GM18499 (cell line): ENCODE results near the gene SARDH.

ENCODE experiments used
- ATAC-seq: cut with Tn5 transposase; IDR thresholded peaks from one replicate; pipeline ENCODE4 v1.9.1; 2021; ENCODE audit warnings: moderate number of reproducible peaks; ENCODE audit not compliant: insufficient read depth, unreplicated experiment

The SARDH gene

GRCh38 chr9:133715866-133716563 is 22.1 kb downstream of the SARDH start:
- ATAC-seq = no peak

DNA sequence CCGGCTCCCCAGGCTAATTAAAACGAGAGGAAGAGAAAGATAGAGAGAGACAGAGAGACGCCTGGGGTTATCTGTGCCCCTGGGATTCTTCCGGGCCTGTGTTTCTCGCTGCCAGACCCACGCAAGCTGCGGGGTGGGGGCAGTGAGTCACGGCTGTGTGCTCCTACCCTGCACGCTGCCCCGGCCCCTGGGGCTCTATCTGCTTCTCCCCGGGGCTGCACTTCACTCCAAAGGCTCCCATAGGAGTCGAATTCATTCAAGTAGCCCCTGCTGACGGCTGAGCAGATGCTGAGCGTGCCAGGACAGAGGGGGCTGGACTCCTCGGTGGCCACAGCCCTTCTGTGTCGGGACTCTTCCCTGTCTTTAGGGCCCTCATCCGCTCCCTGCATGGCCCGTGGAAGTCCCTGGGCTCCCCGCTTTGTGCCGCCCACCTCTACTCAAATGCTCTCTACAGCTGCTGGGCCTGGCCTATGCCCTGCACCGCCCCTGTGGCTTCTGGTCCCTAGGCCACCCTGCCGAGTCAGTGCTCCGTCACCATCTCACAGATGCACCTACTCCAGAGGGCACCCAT is 22.8 kb downstream of the SARDH start:
- no peak for ATAC-seq

DNA sequence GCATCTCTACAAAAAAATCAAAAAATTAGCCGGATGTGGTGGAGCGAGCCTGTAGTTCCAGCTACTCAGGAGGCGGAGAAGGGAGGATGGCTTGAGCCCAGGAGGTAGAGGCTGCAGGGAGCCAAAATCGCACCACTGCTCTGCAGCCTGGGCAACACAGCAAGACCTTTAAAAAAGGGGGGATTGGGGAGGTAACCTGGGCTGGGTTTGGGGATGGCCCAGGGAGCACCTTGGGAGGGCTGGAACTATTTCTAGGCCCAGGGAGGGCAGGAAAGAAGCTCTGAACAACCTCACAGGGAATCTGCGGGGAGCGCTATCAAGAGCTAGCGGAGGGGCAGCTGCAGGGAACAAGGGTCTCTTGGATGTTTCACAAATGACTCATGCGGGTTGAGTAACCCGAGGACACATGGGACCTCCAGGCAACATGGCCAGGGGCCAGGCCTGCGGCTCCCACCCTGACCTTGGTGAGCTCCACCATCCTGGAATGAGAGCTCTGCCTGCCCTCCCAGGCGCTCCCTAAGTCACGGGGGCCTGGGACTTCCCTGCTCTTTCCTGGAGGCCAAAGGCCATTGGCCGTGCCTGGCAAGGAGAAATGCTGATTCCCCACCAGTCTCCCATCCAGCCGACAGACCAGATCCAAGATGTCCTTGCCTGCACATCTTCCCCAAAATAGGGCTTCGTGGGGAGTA is 23.4 kb downstream of the SARDH start:
- no peak for ATAC-seq

DNA sequence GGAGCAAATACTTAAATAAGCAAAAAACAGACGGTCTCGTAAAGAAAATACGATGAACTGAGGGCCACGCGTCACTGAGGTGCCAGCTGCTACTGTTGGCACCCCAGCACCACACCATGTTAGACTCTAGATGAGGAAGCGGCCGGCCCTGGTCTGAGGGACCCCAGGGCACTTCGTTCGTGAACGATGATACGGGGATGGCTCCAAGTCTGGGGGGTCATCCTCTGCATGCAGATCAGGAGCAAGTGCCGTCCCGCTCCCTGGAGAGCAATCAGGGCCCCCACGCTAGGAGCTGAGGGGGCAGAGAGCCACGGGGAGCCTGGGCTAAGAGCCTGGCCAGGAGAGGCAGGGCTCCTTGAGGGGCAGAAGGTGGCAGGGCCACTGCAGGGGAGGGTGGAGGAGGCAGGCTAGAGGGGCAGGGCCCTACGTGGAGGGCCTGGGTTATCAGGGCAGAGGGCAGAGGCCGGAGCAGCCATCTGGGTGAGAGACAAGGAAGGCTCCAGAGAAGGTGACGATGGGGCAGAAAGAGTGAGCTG is 24.1 kb downstream of the SARDH start:
- no peak for ATAC-seq

- ATAC-seq = no peak
These were observed 24.8 kb downstream of the SARDH start for GRCh38 chr9:133713150-133713959.

DNA sequence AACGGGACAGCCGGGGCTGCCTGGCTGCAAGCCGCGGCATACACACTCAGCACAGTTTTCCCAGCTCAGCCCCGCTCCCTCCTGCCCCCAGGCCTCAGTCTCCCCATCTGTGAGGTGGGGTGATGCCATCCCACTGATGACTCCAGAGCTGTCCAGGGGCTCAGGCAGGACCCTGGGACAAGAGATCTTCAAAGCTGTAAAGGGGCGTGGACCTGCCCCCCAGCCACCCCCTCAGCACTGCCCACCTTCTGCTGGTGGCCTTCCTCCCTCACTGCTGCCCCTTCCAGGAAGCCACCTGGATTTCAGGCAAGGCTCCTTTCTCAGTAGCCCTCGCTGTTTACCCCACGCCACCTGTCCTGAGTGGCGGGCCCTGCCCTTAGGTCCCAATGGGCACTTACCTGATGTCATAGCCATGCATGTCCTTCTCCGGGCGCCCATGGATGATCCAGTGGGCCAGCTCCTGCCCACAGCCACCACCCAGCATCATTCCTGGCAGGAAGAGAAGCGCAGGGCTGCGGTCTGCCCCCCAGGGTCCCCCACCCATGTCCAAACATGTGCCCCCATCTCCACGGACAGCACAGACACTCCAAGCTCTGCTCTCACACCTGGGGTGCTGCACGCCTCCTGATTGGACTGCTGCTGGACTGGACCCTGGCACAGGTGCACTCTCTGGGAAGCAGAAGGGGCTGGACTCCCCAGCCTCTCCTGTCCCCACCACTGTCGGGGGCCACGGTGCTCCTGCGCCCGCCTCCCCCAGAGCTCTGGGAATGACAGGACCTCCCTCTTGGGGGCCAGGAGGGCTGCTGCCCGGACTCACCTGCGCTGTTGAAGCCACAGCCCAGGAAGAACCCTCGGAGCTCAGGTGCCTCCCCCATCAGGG is 25.7 kb downstream of the SARDH start:
- ATAC-seq = no peak

GRCh38 chr9:133711428-133712220 is 26.5 kb downstream of the SARDH start:
- no peak for ATAC-seq

DNA sequence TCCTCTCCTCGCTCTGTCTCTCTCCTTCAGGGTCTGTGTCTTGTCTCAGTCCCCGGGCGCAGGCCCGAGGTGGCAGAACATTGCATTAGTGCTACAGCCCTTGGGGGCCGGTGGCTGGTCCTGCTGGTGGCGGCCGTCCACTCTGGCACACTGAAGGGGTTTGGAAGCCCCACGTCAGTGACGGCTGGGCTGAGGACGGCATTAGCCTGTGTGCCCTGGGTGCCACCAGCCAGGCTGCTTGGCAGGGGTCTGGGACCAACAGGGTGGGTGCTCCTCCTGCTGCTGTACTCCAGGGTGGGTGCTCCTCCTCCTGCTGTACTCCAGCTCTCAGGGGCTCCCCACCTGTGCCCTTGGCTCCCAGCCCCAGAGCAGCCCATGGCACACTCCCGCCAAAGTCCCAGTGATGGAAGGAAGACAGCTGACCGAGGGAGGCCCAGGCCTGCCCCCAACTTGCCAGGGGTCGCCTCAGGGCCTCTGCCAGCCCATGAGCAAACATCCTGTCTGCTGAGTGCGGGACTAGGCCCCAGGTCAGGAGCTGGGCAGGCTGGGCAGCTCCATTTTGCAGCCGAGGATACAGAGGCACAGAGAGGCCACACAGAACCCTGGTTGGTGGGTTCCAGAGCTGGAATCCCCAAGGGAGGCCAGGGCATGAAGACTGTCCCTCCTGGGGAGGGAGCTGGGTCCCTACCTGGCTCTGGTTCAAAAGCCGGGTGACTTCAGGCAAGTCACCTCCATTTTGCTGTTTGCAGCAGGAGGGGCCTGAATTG is 27.3 kb downstream of the SARDH start:
- no peak for ATAC-seq

DNA sequence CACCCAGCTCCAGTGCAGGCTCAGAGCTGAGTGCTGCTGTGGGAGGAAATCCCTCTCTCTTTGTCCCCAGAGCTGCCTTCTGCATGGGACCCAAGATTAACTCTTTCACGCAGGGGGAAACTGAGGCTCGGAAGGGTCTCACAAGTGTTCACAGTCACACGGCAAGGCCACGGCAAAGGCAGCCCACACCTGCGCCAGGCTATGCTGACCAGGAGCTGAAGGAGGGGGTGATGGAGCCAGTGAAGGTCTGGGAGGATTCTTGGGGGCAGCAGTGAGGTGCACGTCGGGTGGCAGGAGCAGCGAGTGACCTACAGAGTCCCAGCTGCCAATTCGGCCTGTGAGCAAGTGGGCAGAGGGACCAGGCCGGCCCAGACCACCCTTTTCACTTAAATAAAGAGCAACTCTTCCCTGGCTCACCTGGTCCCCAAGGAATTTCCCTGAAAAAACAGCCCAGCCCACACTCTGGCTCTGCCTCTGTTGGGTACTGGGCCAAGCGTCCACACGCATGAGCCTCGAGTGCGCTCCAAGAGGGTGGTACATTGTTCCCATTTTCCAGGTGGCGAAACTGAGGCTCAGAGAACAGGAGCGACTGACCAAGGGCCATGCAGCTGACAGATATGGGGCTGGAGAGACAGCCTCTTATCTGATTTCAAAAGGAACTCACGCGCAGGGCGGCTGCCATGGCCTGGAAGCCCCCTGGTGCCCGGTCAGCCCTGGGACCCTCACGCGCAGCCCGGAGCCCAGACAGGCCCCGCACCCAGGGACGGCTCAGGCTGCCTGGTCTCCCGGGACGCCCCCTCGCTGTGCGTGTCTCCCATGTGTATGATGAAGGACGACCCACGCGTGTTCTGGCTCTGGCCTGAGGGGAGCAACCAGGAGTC is 28.2 kb downstream of the SARDH start:
- no peak for ATAC-seq

DNA sequence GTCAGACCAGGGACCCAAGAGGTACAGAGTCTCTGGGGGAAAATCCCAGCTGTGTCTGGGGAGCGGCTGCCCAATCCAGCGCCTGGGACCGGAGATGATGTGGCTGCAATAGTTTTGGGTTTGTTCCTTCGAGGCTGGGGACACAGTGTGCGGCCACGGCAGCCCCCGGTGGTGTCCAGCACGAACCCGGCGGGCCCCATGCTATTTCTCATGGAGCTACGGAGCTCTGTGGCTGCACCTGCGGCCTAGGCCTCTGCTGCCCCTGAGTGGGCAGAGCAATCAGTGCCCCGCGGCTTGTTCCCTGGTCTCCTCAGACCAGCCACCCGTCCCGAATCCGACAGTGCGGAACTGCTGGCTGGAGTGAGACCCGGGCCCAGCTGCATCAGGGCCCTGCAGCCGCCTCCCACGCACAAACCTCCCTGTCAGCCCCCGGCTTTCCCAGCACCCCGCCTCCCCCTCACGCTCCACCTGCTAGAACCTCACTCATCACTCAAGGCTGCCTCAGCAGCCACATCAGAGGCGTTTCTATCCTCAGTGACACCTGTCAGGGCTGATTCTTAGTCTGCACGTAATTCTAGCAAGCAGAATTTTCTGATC is 29.0 kb downstream of the SARDH start:
- ATAC-seq = no peak

DNA sequence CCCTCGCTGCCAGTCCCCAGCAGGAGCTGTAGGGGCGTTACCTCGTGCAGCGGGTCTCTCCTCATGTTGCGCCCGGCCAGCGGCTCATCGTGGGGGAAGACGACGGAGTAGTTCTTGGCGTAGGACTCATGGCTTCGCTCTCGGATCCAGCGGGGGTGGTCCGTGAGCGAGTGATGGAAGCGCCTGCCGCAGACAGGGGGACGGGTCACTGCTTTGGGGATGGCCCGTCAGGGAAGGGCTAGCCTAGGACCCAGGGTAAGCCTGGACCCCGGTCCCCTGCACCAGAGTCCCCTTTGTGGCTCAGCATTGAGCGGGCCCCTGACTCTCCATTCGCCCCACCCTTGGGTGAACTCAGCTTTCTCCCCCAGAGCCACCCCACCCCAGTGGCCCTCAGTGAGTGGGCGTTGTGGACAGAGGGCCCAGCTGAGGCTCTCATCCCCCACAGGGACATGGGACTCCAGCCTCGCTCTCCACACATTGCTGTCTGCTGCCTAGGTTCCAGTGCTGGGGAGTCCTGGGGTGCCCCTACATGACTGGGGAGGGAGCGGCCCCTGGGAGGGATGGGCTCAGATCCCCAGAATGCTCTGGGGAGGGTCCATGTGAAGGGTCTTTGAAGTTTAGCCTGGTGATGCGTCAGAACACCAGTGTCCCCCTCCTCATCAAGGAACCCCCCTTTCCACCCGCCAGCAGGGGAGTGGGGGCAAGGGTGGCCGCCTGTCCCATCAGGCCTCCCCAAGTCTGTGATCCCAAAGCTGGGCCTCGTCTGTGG is 29.7 kb downstream of the SARDH start:
- ATAC-seq = no peak

DNA sequence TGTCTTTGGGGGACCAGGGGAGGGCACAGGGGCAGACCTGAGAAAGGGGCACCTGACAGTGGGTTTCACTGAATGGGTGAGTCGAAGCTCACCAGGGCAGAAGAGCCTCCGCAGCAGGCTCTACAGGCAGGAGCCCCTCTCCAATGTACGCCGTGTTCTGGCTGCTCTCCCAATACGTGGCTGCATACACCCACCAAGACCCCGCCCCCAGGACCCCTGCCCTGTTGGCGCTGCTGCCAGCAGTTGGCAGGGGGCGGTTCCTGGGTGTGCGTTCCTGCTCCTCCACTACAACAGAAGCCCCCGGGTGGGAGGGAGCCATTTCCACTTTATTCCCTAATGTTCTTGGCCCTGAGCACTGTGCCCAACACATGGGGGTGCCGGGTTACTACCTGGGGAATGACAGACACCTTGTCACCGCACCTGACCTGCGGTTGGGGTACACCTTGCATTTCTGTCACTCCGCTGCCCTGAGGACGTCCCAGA is 30.3 kb downstream of the SARDH start:
- no peak for ATAC-seq

- ATAC-seq = no peak
These were observed 30.9 kb downstream of the SARDH start for GRCh38 chr9:133707065-133707762.

DNA sequence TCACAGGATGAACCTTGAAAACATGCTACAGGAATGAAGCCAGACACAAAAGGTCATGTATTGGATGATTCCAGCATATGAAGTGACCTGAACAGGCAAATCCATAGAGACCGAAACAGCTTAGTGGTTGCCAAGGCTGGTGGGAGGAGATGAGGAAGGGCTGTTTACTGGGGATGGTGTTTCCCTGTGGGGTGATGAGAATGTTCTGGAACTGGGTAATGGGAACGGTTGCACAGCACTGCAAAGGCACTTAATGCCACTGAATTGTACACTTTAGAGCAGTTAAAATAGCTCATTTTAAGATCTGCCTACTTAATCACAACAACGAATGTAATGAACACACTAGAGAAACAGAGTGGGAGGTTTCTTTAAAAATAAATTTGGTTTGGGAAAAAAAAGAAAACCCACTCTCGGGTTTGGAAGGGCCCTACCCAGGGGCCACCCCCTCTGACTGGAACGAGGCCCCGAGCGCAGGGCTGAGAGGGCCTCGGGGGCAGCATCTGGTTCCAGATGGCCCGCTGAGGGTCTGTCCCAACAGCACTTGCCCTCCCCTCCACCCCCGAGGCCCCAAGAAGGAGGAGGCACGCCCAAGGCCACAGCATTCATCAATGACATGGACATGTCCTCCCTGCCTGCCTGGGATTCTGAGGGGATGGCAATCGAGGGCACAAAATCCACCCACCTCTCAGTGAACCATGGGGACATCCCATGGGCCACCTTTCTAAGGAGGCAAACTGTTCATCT is 31.7 kb downstream of the SARDH start:
- no peak for ATAC-seq

DNA sequence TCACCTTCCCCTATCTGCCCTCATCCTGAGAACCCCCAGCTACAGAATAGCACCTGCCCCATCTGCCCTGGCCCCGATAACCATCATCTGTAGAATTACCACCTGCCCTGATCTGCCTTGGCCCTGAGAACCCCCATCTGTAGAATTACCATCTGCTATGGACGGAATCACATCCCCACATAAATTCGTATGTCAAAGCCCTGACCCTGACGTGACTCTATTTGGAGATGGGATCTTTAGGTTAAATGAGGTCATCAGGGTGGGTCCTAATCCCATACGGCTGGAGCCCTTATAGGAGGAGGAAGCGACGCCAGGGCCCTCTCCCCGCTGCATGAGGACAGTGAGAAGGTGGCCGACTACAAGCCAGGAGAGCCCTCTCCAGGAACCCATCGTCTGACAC is 32.6 kb downstream of the SARDH start:
- ATAC-seq = no peak
